Activated naive CD4-positive, alpha-beta T cell treated with anti-CD3 and anti-CD28 coated beads, Interleukin-2, amount 50 U/mL, for 24 hours (primary cell): ENCODE measurements around the gene GABRR2.
"Not testable (repeated sequence)": the region's sequence is repeated elsewhere in the genome, so short reads cannot be mapped to it uniquely, and the experiment has no call there.

Experiments
- H3K27ac Mint-ChIP-seq: one replicate; pipeline ENCODE4 v1.8.0; 2021; ENCODE audit warnings: mild to moderate bottlenecking, mixed read lengths
- H3K27me3 Mint-ChIP-seq: one replicate; pipeline ENCODE4 v1.8.0; 2021; ENCODE audit warnings: mixed read lengths
- H3K36me3 Mint-ChIP-seq: one replicate; pipeline ENCODE4 v1.8.0; 2021; ENCODE audit warnings: mixed read lengths
- H3K4me1 Mint-ChIP-seq: one replicate; pipeline ENCODE4 v1.8.0; 2021; ENCODE audit warnings: mixed read lengths
- H3K4me3 Mint-ChIP-seq: one replicate; pipeline ENCODE4 v1.8.0; 2021; ENCODE audit warnings: mild to moderate bottlenecking, mixed read lengths
- H3K9me3 Mint-ChIP-seq: one replicate; pipeline ENCODE4 v1.8.0; 2021; ENCODE audit warnings: mixed read lengths

The GABRR2 gene

DNA sequence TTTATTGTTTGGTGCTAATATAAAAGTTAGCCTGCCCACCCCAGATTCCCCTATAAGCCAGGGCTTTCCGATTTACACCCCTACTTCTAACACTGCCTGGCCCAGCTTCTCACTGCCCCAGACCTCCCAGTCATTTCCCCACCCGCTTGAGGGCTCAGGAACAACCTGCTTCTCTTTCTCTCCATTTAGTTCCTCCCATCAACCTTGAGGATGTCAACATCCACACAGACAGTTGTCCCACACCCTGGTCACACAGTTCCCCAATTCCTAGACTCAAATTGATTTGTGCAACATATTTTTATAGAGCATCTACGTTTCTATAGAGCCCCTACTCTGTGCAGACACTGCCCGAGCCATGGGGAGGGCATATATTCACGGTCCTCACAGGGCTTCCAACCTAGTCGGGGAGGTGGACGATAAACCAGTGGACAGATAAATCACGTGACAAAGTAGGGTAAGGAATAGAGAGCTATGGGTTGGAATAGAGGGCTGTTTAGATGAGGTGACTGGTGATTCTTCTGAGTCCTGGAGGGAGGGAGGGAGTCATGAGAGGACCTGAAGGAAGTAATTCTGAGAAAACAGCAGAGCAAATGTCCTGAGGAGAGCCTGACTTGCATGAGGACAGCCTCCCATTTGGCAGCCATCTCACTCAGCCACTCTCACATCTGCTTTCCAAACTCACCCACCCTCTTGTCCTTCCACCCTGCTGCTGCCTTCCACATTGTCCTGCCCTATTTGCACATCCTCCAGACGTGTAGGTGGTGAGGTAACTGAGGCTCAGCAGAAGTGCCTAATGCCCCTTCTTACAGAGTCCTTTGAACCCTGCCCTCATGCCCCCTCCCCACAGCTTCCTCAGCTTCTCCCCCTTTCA, 6.3 kb downstream of the GABRR2 start:
- Mint-ChIP-seq H3K36me3 (peaks cover 3% of the 10 kb centered on the region), H3K4me3 (no peak overlapping the region), H3K9me3 (no peaks in the 10 kb centered on the region), H3K27me3 (no peaks in the 10 kb centered on the region), H3K27ac (no peak overlapping the region), H3K4me1 (no peaks in the 10 kb centered on the region)

DNA sequence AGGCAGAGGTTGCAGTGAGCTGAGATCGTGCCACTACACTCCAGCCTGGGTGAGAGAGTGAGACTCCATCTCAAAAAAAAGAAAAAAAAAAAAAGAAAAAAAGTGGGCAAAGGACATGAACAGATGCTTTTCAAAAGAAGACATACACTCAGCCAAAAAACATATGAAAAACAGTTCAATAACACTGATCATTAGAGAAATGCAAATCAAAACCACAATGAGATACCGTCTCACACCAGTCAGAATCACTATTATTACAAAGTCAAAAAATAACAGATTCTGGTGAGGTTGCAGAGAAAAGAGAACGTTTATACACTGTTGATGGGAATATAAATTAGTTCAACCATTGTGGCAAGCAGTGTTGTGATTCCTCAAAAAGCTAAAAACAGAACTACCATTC, 10.6 kb downstream of the GABRR2 start:
- H3K4me1 Mint-ChIP-seq, H3K36me3 Mint-ChIP-seq, H3K27me3 Mint-ChIP-seq, H3K4me3 Mint-ChIP-seq, H3K27ac Mint-ChIP-seq, H3K9me3 Mint-ChIP-seq: not testable (repeated sequence)

DNA sequence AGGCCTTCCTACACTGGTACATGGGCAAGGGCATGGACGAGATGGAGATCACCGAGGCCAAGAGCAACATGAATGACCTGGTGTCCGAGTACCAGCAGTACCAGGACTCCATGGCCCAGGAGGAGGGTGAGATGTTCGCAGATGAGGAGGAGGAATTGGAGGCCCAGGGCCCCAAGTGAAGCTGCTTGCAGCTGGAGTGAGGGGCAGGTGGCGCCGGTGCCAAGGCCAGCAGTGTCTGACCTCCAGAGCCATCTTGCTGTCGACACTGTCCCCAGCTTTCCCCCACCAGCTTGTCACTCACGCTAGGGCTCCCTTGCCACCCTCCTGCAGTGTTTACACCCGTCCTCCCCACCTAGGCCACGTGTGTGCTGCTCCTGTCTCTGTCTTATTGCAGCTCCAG, 12.2 kb downstream of the GABRR2 start:
- Mint-ChIP-seq H3K36me3 (no peaks in the 10 kb centered on the region), H3K27ac (no peak overlapping the region), H3K27me3 (no peaks in the 10 kb centered on the region), H3K4me1 (peaks cover 19% of the 10 kb centered on the region), H3K9me3 (no peaks in the 10 kb centered on the region), H3K4me3 (no peak overlapping the region)

DNA sequence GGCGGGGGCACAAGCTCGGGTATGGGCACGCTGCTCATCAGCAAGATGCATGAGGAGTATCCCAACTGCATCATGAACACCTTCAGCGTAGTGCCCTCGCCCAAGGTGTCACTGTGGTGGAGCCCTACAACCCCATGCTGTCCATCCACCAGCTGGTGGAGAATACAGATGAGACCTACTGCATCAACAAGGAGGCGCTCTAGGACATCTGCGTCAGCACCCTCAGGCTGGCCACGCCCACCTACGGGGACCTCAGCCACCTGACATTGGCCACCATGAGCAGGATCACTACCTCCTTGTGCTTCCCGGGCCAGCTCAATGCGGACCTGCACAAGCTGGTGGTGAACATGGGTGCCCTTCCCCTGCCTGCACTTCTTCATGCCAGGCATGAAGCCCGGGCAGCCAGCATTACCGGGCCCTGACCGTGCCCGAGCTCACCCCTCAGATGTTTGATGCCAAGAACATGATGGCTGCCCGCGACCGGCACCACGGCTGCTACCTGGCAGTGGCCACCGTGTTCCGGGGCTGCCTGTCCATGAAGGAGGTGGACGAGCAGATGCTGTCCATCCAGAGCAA, 12.8 kb downstream of the GABRR2 start:
- Mint-ChIP-seq H3K27me3 (no peaks in the 10 kb centered on the region), H3K4me1 (peaks cover 24% of the 10 kb centered on the region), H3K9me3 (no peaks in the 10 kb centered on the region), H3K36me3 (no peaks in the 10 kb centered on the region), H3K4me3 (no peak overlapping the region), H3K27ac (no peak overlapping the region)

DNA sequence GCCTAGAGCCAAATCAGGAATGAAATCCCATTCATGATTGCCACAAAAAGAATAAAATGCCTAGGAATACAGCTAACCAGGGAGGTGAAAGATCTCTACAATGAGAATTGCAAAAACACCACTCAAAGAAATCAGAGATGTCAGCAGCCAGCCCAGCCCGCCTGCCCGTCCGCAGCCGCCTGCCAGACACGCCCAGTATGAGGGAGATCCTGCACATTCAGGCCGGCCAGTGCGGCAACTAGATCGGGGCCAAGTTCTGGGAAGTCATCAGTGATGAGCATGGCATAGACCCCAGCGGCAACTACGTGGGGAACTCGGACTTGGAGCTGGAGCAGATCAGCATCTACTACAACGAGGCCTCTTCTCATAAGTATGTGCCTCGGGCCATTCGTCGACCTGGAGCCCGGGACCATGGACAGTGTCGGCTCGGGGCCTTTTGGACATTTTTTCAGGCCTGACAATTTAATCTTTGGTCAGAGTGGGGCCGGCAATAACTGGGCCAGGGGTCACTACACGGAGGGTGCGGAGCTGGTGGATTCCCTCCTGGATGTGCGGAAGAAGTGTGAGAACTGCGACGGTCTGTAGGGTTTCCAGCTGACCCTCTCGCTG, 13.4 kb downstream of the GABRR2 start:
- peaks cover 24% of the 10 kb centered on the region for H3K4me1 Mint-ChIP-seq
- H3K4me3 Mint-ChIP-seq = no peak overlapping the region
- H3K27ac Mint-ChIP-seq = no peak overlapping the region
- no peaks in the 10 kb centered on the region for H3K27me3 Mint-ChIP-seq
- no peaks in the 10 kb centered on the region for H3K9me3 Mint-ChIP-seq
- no peaks in the 10 kb centered on the region for H3K36me3 Mint-ChIP-seq

DNA sequence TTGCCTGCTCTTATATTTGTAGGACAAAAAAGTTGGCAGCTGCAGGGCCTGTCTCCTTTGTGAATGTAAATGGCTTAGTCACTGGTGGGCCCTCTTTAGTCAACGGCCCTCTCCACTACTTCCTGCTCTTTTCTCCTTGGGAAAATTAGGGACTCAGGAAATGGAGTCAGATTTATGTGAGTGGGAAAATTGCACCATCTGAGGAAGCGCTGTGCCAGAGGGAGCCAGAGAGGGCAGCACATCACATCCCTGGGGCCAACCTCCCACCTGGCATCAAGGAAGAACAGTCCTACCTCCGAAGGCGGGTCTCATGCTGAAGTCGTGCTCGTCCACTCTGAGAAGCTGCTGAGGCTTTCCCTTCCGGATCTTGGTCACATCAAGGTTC, 15.6 kb downstream of the GABRR2 start:
- Mint-ChIP-seq H3K4me3 (no peak overlapping the region), H3K36me3 (no peaks in the 10 kb centered on the region), H3K27me3 (no peaks in the 10 kb centered on the region), H3K27ac (peak overlapping the region; percentile 30), H3K4me1 (peaks cover 24% of the 10 kb centered on the region), H3K9me3 (no peaks in the 10 kb centered on the region)

DNA sequence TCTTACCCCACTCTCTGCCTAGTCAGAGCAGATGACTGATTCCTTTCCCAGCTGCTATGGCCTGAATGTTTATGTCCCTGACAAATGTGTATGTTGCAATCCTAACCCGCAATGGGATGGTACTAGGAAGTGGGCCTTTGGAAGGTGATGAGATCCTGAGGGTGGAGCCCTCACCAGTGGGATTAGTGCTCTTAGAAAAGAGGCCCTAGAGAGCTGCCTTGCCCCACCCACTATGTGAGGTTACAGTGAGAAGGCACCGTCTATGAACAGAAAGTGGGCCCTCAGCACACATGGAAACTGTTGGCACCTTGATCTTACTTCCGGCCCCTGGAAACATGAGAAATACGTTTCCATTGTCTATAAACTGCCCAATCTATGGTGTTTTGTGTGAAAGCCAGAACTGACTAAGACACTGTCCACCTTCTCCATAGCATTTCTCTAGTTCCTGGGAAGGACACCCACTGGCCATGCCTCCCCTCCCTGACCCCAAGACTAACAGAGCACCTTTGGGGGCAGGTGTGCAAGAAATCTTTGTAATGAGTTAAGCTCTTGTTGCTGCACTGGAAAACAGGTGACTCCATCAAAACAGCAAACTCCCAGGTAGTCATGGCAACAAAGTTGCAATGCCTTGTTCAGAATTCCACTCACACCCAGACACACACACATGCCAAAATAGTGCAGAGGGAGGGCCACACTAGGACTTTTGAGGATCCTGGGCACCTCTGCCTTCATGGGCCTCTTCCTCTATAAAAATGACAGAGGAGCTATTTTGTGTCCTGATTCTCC, 16.2 kb downstream of the GABRR2 start:
- Mint-ChIP-seq H3K27me3 (no peaks in the 10 kb centered on the region), H3K4me3 (peak overlapping the region; percentile 33), H3K4me1 (peaks cover 24% of the 10 kb centered on the region), H3K36me3 (no peaks in the 10 kb centered on the region), H3K9me3 (no peaks in the 10 kb centered on the region), H3K27ac (peak overlapping the region; percentile 30)

DNA sequence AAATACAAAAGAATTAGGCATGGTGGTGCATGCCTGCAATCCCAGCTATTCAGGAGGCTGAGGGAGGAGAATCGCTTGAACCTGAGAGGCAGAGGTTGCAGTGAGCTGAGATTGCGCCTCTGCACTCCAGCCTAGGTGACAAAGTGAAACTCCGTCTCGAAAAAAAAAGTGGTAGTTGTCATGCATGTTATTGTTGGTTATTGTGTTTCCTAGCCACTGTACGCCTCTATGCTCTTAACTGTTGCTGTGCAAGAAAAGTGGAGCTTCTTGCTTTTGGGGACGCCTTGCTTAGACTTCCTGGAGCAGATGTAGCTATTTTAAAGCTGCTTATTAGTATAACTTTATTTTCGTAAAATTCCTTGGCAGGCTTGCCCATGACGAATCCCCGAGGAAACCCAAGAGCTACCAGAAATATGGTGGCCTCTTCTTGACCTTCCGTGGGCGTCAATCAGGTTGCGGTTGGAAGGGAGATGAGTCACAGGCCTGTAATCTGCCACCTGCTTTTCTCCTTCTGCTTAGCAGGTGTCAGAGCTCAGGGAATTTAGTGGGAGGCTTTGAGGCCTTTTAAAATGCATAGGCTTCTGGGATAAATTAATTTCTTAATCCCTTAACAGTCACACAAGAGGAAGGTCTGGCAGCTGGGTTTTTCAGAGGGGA, 17.3 kb downstream of the GABRR2 start:
- peak overlapping the region; percentile 76 for H3K27ac Mint-ChIP-seq
- H3K27me3 Mint-ChIP-seq = no peaks in the 10 kb centered on the region
- no peaks in the 10 kb centered on the region for H3K36me3 Mint-ChIP-seq

DNA sequence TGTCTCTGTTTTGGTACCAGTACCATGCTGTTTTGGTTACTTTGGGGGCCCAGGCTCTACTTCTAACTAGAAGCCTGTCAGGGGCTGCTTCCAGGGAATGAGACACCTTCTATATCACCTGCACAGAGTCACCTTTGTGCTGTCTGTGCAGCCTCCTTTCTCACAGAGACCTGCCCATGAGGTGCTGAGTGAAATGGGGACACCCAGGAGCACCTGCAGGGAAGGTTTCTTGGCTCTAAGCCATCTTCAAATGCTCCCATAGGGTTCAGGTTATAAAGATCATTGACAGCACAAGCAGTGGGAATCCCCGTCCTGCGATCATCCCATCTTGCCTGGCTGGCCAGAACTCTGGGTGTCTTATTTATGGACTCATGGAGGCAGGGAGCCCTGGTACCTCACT, 19.1 kb downstream of the GABRR2 start:
- H3K9me3 Mint-ChIP-seq = no peaks in the 10 kb centered on the region
- no peak overlapping the region for H3K4me3 Mint-ChIP-seq
- no peaks in the 10 kb centered on the region for H3K27me3 Mint-ChIP-seq

More for the DNA sequence above, 17.3 kb downstream of the GABRR2 start:
- no peaks in the 10 kb centered on the region for H3K9me3 Mint-ChIP-seq
- peak overlapping the region; percentile 49 for H3K4me3 Mint-ChIP-seq
- peaks cover 24% of the 10 kb centered on the region for H3K4me1 Mint-ChIP-seq

DNA sequence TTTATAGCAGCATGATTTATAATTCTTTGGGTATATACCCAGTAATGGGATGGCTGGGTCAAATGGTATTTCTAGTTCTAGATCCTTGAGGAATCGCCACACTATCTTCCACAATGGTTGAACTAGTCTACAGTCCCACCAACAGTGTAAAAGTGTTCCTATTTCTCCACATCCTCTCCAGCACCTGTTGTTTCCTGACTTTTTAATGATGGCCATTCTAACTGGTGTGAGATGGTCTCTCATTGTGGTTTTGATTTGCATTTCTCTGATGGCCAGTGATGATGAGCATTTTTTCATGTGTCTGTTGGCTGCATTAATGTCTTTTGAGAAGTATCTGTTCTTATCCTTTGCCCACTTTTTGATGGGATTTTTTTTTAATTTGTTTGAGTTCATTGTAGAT, 20.0 kb downstream of the GABRR2 start:
- not testable (repeated sequence) for H3K9me3 Mint-ChIP-seq, H3K36me3 Mint-ChIP-seq, H3K4me3 Mint-ChIP-seq, H3K27ac Mint-ChIP-seq, H3K27me3 Mint-ChIP-seq
- H3K4me1 Mint-ChIP-seq = peaks cover 24% of the 10 kb centered on the region

More for the DNA sequence above, 19.1 kb downstream of the GABRR2 start:
- Mint-ChIP-seq H3K27ac (no peak overlapping the region), H3K36me3 (no peaks in the 10 kb centered on the region), H3K4me1 (peaks cover 24% of the 10 kb centered on the region)

DNA sequence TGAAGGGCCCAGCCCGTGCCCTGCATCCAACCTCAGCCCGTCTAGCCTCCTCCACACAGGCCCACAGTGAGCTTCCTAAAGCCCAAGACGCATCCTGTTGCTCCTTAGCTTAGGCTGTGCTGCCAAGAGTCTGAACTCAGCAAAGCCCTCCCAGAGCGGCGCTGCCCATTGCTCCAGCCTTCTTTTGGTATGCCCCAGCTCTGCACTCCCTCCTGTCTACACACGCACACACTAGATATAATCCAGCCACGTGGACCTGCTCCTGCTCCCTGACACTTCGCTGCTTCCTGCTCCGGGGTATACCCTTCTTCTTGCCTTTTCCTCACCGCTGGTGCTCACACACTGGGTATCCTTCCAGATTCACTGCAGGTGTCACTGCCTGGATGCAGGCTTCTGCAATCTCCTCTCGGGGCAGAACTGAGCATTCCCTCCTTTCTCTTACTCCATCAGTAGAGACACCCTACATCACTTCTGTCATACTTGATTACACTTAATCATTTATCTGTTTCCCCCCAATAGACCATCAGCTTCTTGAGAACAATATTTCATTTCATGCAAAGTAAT, 23.8 kb downstream of the GABRR2 start:
- H3K4me3 Mint-ChIP-seq = no peak overlapping the region
- H3K27me3 Mint-ChIP-seq = no peaks in the 10 kb centered on the region
- H3K36me3 Mint-ChIP-seq = no peaks in the 10 kb centered on the region
- no peaks in the 10 kb centered on the region for H3K9me3 Mint-ChIP-seq
- no peaks in the 10 kb centered on the region for H3K4me1 Mint-ChIP-seq
- H3K27ac Mint-ChIP-seq = no peak overlapping the region

DNA sequence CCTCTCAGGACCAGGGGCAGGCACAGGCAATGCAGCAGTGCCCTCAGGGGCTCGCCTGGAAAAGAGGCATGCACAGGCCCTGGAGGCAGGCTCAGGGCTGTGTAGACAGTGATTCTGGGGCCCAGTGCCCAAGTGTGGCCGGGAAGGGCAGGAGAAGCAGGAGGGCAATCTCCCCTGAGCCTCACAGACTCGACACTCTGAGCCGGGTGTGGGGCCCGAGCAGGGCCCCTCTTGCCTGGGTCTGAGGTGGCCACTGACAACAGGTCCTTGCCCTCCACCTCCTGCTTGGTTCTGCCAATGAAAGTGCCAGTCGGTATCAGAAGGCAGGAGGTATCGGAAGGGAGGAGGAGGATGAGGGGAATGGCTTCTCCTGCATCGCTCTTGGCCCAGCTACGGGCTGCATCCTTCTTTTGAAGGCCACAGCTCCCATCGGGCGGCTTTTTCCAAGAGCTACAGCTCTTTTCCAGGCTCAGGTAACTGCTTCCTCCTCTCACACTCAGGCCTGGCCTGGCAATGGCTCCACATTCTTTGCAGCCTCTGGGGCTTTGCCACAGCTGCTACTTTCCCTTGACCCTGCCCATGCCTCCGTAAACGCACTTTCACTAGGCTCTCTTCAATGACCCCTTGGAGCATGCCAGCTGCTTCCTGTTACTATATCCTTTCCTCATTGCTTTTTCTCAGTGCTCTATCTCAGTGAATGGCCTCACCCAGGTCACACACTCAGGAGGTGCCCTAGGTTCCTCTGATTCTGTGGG, 24.5 kb downstream of the GABRR2 start:
- Mint-ChIP-seq H3K27ac (no peak overlapping the region), H3K27me3 (no peaks in the 10 kb centered on the region), H3K4me3 (no peak overlapping the region), H3K4me1 (no peaks in the 10 kb centered on the region), H3K9me3 (no peaks in the 10 kb centered on the region), H3K36me3 (no peaks in the 10 kb centered on the region)

DNA sequence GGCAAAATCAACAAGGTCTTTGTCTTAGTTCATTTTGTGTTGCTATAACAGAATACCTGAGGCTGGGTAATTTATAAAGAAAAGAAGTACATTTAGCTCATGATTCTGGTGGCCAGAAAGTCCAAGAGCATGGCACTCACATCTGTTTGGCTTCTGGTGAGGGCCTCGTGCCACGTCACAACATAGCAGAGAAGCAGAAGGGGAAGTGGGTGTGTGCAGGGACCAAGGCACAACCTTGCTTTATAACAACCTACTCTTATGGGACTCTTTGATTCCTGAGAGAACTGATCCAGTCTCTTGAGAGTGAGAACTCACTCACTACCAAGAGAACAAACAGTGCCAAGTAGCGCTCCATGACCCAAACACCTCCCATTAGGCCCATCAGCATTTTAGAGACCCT, 25.4 kb downstream of the GABRR2 start:
- H3K4me1 Mint-ChIP-seq = no peaks in the 10 kb centered on the region
- no peak overlapping the region for H3K4me3 Mint-ChIP-seq
- H3K27me3 Mint-ChIP-seq = no peaks in the 10 kb centered on the region
- no peaks in the 10 kb centered on the region for H3K36me3 Mint-ChIP-seq
- no peak overlapping the region for H3K27ac Mint-ChIP-seq
- H3K9me3 Mint-ChIP-seq = no peaks in the 10 kb centered on the region

DNA sequence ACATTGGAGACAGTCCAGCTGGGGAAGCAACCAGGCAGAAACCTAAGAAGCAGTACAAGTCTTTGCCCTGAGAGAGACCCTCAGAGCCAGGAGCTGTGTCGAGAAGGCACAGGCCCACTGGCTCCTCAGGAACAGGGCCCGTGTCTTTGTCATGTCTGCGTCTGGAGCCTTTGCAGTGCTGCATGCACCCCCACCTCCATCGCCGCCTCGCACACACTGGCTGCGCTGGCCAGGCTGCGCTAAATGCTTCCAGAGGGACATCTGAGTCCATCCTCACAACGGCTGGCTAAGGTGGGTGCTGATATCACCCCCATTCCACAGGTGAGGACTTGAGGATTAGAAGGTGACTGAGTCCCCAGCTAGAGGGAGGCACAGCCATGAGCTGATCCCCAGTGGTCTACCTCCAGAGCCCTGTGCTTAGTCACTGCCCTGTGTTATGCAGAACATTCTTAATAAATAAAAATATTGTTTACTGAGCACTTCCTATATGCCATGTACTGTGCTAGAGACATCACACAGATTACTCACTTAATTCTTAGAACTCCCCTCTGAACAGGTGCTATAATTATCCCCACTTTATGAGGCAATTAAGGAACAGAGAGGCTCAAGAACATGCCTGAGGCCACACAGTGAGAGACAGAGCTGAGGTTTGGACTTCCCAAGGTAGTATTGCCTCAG, 27.6 kb downstream of the GABRR2 start:
- Mint-ChIP-seq H3K4me1 (no peaks in the 10 kb centered on the region), H3K9me3 (no peaks in the 10 kb centered on the region), H3K4me3 (no peak overlapping the region), H3K27ac (no peak overlapping the region), H3K36me3 (no peaks in the 10 kb centered on the region), H3K27me3 (no peaks in the 10 kb centered on the region)
